Testis (tissue), 2 donors: ENCODE measurements around the gene TBC1D5.

Experiments
- POLR2A ChIP-seq: fragments of 450-650 bp; IDR thresholded peaks from one replicate; pipeline ENCODE4 v1.6.1; 2017; ENCODE audit warnings: antibody characterized with exemption, mild to moderate bottlenecking, moderate library complexity
- TF ChIP-seq, protein P1 (sequence below), 3 experiments: fragments of 450-650 bp in 2 of 3; fragments of 200-600 bp in 1 of 3; sonication (generic) in 1 of 3; IDR thresholded peaks; one replicate each; pipeline ENCODE4 v1.5.1; 2016 to 2019; ENCODE audit warnings: antibody characterized with exemption in 3 of 3, mild to moderate bottlenecking in 2 of 3, moderate library complexity in 1 of 3

DNA sequence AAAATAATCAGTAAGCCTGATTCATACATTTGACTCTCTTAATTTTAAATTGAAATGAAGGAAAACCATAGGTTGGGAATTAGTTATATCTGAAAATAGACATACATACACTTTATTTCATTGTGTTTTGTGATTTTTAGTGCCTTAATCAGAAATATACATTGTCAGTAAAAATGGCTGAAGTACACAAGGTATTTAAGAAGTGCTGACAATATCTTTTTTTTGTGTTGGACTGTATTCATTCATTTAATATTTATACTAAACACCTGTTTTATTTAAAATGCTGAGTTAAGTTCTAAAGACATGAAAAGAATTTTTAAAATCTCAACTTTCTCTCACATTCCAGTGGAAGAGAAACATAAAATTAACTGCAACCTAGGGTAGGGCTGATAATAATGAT lies 444.4 kb downstream of the TBC1D5 start:
- TF ChIP-seq, protein P1, sequence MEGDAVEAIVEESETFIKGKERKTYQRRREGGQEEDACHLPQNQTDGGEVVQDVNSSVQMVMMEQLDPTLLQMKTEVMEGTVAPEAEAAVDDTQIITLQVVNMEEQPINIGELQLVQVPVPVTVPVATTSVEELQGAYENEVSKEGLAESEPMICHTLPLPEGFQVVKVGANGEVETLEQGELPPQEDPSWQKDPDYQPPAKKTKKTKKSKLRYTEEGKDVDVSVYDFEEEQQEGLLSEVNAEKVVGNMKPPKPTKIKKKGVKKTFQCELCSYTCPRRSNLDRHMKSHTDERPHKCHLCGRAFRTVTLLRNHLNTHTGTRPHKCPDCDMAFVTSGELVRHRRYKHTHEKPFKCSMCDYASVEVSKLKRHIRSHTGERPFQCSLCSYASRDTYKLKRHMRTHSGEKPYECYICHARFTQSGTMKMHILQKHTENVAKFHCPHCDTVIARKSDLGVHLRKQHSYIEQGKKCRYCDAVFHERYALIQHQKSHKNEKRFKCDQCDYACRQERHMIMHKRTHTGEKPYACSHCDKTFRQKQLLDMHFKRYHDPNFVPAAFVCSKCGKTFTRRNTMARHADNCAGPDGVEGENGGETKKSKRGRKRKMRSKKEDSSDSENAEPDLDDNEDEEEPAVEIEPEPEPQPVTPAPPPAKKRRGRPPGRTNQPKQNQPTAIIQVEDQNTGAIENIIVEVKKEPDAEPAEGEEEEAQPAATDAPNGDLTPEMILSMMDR (IDR thresholded peaks at IDR 0.05): no peak
- TF ChIP-seq POLR2A: no peak
